SHP77 treated with DMSO at 0.1 percent for 48 hours (cell line): ENCODE results near the gene SELENOS.

ENCODE experiments used
- DNase-seq: peaks from one replicate; lab custom pipeline; 2025; lab: John Stamatoyannopoulos, UW

The SELENOS gene

GRCh38 chr15:101276501-101277037 is 716 bp downstream of the SELENOS start:
- no peak for DNase-seq

DNA sequence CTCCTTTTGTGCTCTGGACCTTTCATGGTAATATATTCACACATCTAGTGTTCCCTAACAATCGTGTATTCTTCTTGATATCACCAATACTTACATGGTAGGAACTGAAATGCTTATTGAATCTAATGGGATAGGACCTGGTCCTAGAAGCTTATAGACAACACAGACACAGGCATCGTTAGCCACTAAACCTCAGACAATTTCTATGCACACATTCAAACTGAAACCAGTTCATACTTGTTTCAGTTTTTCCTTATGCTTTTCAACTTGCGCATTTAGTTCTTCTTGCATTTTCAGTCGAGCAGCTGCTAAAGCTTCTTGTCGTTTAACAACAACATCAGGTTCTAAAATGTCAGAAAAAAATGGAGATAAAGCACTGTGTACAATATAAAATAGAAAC is 2.3 kb downstream of the SELENOS start:
- no peak for DNase-seq

GRCh38 chr15:101273534-101273933 is 3.8 kb downstream of the SELENOS start:
- no peak for DNase-seq

DNA sequence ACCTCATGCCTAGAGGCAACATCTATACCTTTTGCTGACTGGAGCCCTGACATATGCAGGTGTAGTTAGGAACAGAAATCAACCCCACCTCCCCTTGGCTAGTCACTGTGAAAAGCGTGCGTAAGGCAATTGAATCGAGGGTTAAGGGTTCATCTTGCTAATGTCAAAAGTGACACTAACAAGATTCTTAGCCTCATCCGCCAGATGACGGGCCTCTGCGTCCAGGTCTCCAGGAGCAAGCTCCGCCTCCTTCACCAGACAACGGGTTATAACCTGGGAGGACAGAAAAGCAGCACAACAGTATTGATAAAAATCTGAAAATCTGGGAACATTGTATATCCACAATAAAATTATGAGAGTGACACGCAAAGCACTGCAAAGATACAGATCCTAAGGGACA is 4.7 kb downstream of the SELENOS start:
- DNase-seq = no peak

GRCh38 chr15:101269479-101270223 is 7.6 kb downstream of the SELENOS start:
- DNase-seq = no peak

DNA sequence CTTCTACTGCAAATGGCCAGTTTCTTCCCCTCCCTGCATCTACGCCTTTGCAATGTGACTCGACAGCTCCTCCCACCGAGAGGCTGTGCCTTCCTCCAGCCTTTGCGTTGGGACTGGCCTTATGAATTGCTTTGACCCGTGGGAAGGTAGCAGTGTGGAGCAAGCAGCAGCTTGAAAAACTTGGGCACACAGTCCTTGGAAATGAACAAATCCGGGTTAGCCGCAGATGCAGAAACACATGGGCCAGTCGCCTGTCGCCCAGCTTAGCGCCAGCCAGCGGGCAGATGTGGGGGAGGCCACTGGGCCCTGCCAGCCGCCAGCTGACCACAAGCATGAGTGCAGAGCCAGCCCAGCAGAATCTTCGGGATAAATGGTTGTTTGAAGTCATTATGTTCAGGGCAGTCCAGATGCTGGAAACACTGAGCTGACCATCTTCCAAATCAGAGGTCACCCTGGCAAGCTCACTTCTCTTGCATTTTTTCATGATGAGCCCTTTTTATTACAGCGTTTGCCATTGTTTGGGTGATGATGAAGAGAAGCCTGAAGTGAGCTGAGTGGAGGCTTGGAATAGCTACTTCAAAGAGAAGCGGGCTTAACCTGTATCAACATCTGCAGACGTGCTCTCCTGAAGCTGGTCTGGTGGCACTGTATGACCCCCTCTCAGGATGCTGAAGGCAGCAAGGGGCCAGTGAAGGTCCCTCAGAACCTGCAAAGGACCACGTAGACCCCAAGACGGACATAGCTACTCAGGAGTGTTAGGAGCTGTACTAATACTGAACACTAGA is 9.8 kb downstream of the SELENOS start:
- no peak for DNase-seq

- DNase-seq = no peak
These were observed 10.5 kb downstream of the SELENOS start for GRCh38 chr15:101266787-101267186.

GRCh38 chr15:101266034-101266433 is 11.3 kb downstream of the SELENOS start:
- no peak for DNase-seq

DNA sequence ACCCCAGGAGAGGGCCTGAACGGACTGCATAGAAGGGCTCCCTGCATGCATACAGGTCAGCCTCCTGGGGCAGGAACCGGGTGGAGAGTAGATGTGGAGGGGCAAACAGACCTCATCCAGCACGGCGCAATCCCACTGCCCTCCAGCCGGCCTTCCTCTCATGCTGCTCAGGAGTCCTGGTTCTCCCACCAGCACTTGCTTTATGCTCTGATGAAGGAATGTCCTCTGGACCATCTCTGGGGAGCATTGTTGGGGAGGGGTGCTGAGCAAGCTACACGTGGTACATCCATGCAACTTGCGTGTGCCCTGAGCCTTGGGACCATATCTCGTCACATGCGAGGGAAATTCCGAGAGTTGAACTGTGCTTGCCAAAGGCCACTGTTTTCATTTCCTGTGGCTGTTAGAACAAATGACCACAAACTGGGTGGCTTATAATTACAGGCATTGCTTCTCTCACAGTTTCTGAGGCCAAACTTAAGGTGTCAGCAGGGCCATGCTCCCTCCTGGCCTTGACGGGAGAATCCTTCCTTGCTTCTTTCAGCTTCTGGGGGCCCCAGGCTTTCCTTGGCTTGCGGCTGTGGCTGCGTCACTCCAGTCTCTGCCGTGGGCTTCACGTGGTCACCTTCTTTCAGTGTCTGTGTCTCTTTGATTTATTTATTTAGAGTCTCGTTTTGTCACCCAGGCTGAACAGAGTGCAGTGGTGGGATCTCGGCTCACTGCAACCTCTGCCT is 12.2 kb downstream of the SELENOS start:
- DNase-seq = no peak

- no peak for DNase-seq
These were observed 13.3 kb downstream of the SELENOS start for GRCh38 chr15:101264011-101264410.

- DNase-seq = no peak
These were observed 14.7 kb downstream of the SELENOS start for GRCh38 chr15:101262551-101262950.

GRCh38 chr15:101258238-101259144 is 18.8 kb downstream of the SELENOS start:
- peak; percentile 43 for DNase-seq

DNA sequence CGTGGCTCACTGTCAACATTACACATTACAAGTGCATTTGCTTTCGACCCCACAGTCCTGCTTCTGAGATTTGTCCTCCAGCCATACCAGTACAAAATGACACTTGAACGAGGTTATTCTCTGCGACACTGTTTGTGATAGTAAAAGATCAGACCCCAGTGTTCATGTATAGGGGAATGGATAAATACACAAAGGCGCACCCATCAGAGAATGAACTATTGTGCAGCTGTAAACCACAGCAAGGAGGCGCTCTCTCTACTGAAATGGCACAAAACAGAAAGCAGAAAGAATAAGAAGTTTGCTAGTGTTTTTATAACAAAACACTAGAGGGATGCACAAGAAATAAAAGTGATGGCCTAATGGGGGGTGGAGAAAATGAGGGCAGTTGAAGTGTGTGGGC is 20.5 kb downstream of the SELENOS start:
- DNase-seq = no peak

DNA sequence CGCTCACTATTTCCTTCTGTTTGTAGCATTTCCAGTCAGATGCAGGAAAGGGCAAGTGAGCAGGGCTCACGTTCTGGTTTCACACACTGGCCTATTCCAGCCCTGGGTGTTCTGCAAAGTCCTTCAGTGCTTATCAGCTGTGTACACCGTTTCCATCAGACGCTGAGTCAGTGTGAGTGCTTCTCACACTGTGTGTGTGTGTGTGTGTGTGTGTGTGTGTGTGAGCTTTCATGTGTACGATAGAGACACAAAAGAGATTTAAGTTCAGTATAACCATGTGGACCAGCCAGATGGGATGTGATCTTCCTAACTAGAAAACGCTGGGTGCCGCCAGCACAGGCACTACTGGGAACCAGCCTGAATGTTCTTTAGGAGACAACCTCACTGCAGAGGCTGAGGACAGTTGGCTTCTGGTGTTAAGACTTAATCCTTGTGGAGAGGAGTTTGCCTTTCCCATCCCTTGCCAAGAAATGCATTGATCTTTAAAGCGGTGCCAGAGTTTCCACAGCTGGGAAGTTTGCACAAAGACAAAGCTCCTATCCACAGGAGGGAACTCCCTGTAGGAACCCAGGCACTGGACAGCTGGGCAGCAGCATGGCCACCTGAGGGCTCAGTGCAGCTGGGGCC is 21.6 kb downstream of the SELENOS start:
- DNase-seq = no peak

GRCh38 chr15:101255051-101255395 is 22.3 kb downstream of the SELENOS start:
- no peak for DNase-seq

GRCh38 chr15:101254157-101255050 is 22.9 kb downstream of the SELENOS start:
- DNase-seq = no peak

DNA sequence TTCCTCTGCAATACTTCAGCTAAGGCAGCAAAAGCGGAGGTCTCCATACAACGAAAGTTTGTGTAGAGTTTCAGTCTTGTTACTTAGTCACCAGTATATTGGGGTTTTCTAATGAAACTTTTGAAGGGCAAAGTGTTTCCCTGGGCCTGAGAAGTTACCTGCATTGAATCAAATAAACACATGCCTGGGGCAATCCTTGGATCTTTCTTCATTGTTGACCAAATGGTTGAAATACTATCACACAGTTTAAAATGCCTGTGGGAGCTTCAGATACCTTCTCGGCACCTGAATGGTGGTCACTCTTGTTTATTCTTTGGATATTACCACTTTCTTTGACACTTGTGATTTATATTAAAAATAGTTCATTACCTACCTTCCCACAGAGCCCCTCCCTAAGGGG is 24.4 kb downstream of the SELENOS start:
- DNase-seq = no peak

GRCh38 chr15:101251830-101252820 is 25.2 kb downstream of the SELENOS start, which contains the start of gene CHSY1:
TSS of gene CHSY1 (minus strand) at chr15:101252048. CDS start at chr15:101251456, 592 bp downstream.
- DNase-seq = peak; percentile 3
